HEK293 (cell line): ENCODE measurements around the gene NCOA7.

ENCODE experiments used
- FEZF1 ChIP-seq: fragments of 450-650 bp; formaldehyde crosslinking; IDR thresholded peaks from 2 replicates; pipeline ENCODE4 v1.5.1; 2016; ENCODE audit warnings: missing biosample characterization, missing genetic modification characterization
- GLI4 ChIP-seq: fragments of 450-650 bp; formaldehyde crosslinking; IDR thresholded peaks from 2 replicates; pipeline ENCODE4 v1.5.1; 2016; ENCODE audit warnings: missing biosample characterization, missing genetic modification characterization
- HOXA7 ChIP-seq: sonication (generic); formaldehyde crosslinking; IDR thresholded peaks from 2 replicates; pipeline ENCODE4 v1.8.1; 2022; ENCODE audit warnings: missing genetic modification reagents, borderline replicate concordance
- MEIS1 ChIP-seq: sonication (generic); formaldehyde crosslinking; IDR thresholded peaks from 2 replicates; pipeline ENCODE4 v1.8.1; 2022; ENCODE audit warnings: missing genetic modification reagents, mild to moderate bottlenecking, borderline replicate concordance
- OVOL3 ChIP-seq: fragments of 450-650 bp; formaldehyde crosslinking; IDR thresholded peaks from 2 replicates; pipeline ENCODE4 v1.5.1; 2016; ENCODE audit warnings: missing biosample characterization, missing genetic modification characterization
- SP3 ChIP-seq: fragments of 450-650 bp; formaldehyde crosslinking; IDR thresholded peaks from 2 replicates; pipeline ENCODE4 v1.5.1; 2016; ENCODE audit warnings: missing biosample characterization, missing genetic modification characterization
- ZBTB20 ChIP-seq: fragments of 450-650 bp; formaldehyde crosslinking; IDR thresholded peaks from 2 replicates; pipeline ENCODE4 v1.5.1; 2016; ENCODE audit warnings: missing biosample characterization, missing genetic modification characterization
- ZBTB8A ChIP-seq: fragments of 450-650 bp; formaldehyde crosslinking; IDR thresholded peaks from 2 replicates; pipeline ENCODE4 v1.5.1; 2016; ENCODE audit warnings: missing biosample characterization, missing genetic modification characterization
- ZFP3 ChIP-seq: fragments of 450-650 bp; formaldehyde crosslinking; IDR thresholded peaks from 2 replicates; pipeline ENCODE4 v1.5.1; 2016; ENCODE audit warnings: low read depth, missing biosample characterization, missing genetic modification characterization
- ZNF138 ChIP-seq: fragments of 450-650 bp; formaldehyde crosslinking; IDR thresholded peaks from 2 replicates; pipeline ENCODE4 v1.5.1; 2016; ENCODE audit warnings: missing biosample characterization, missing genetic modification characterization, borderline replicate concordance
- ZNF155 ChIP-seq: fragments of 450-650 bp; formaldehyde crosslinking; IDR thresholded peaks from 2 replicates; pipeline ENCODE4 v1.5.1; 2016; ENCODE audit warnings: missing biosample characterization, missing genetic modification characterization
- ZNF2 ChIP-seq: fragments of 450-650 bp; formaldehyde crosslinking; IDR thresholded peaks from 2 replicates; pipeline ENCODE4 v1.5.1; 2016; ENCODE audit warnings: missing biosample characterization, missing genetic modification characterization
- ZNF292 ChIP-seq: fragments of 450-650 bp; formaldehyde crosslinking; IDR thresholded peaks from 2 replicates; pipeline ENCODE4 v1.5.1; 2016; ENCODE audit warnings: low read depth, missing biosample characterization, missing genetic modification characterization, borderline replicate concordance
- ZNF341 ChIP-seq: fragments of 450-650 bp; formaldehyde crosslinking; IDR thresholded peaks from 2 replicates; pipeline ENCODE4; 2016; ENCODE audit warnings: low read depth, missing biosample characterization, missing genetic modification characterization
- ZNF423 ChIP-seq: fragments of 450-650 bp; formaldehyde crosslinking; IDR thresholded peaks from 2 replicates; pipeline ENCODE4 v1.5.1; 2016; ENCODE audit warnings: missing biosample characterization, missing genetic modification characterization
- ZNF501 ChIP-seq: fragments of 450-650 bp; formaldehyde crosslinking; IDR thresholded peaks from 2 replicates; pipeline ENCODE4 v1.5.1; 2016; ENCODE audit warnings: missing biosample characterization, missing genetic modification characterization
- ZNF510 ChIP-seq: fragments of 450-650 bp; formaldehyde crosslinking; IDR thresholded peaks from 2 replicates; pipeline ENCODE4 v1.5.1; 2018; ENCODE audit warnings: mild to moderate bottlenecking, missing genetic modification characterization, missing biosample characterization; ENCODE audit not compliant: insufficient replicate concordance
- ZNF548 ChIP-seq: fragments of 450-650 bp; formaldehyde crosslinking; IDR thresholded peaks from 2 replicates; pipeline ENCODE4 v1.5.1; 2016; ENCODE audit warnings: missing biosample characterization, missing genetic modification characterization
- ZNF549 ChIP-seq: fragments of 450-650 bp; IDR thresholded peaks from 2 replicates; pipeline ENCODE4 v1.5.1; 2018; ENCODE audit warnings: missing biosample characterization, missing genetic modification characterization, mild to moderate bottlenecking, inconsistent platforms, moderate library complexity
- ZNF558 ChIP-seq: fragments of 450-650 bp; formaldehyde crosslinking; IDR thresholded peaks from 2 replicates; pipeline ENCODE4 v1.5.1; 2016; ENCODE audit warnings: missing biosample characterization, missing genetic modification characterization
- ZNF658 ChIP-seq: fragments of 450-650 bp; formaldehyde crosslinking; IDR thresholded peaks from 2 replicates; pipeline ENCODE4; 2016; ENCODE audit warnings: missing biosample characterization, missing genetic modification characterization
- ZNF837 ChIP-seq: fragments of 450-650 bp; formaldehyde crosslinking; IDR thresholded peaks from 2 replicates; pipeline ENCODE4 v1.5.1; 2016; ENCODE audit warnings: missing biosample characterization, missing genetic modification characterization
- TF ChIP-seq, protein P1 (sequence below): fragments of 450-650 bp; formaldehyde crosslinking; conservative IDR thresholded peaks from 2 replicates; pipeline ENCODE4 v1.5.1; 2016; ENCODE audit warnings: low read depth, missing biosample characterization, missing genetic modification characterization
- TF ChIP-seq, protein P2 (sequence below): fragments of 450-650 bp; formaldehyde crosslinking; optimal IDR thresholded peaks from 2 replicates; pipeline ENCODE3; 2016; ENCODE audit warnings: missing biosample characterization, mild to moderate bottlenecking, missing genetic modification characterization
- TF ChIP-seq, protein P3 (sequence below): fragments of 450-650 bp; formaldehyde crosslinking; IDR thresholded peaks from 2 replicates; pipeline ENCODE4 v1.5.1; 2016; ENCODE audit warnings: missing biosample characterization, missing genetic modification characterization
- TF ChIP-seq, protein P4 (sequence below): fragments of 450-650 bp; IDR thresholded peaks from 2 replicates; pipeline ENCODE4 v1.5.1; 2018; ENCODE audit warnings: missing biosample characterization, mild to moderate bottlenecking, missing genetic modification characterization
- TF ChIP-seq, protein P5 (sequence below): fragments of 450-650 bp; formaldehyde crosslinking; IDR thresholded peaks from 2 replicates; pipeline ENCODE4 v1.5.1; 2016; ENCODE audit warnings: missing biosample characterization, missing genetic modification characterization
- TF ChIP-seq, protein P6 (sequence below): fragments of 450-650 bp; formaldehyde crosslinking; IDR thresholded peaks from 2 replicates; pipeline ENCODE4 v1.5.1; 2017; ENCODE audit warnings: missing biosample characterization, mild to moderate bottlenecking, missing genetic modification characterization, moderate library complexity

The NCOA7 gene

DNA sequence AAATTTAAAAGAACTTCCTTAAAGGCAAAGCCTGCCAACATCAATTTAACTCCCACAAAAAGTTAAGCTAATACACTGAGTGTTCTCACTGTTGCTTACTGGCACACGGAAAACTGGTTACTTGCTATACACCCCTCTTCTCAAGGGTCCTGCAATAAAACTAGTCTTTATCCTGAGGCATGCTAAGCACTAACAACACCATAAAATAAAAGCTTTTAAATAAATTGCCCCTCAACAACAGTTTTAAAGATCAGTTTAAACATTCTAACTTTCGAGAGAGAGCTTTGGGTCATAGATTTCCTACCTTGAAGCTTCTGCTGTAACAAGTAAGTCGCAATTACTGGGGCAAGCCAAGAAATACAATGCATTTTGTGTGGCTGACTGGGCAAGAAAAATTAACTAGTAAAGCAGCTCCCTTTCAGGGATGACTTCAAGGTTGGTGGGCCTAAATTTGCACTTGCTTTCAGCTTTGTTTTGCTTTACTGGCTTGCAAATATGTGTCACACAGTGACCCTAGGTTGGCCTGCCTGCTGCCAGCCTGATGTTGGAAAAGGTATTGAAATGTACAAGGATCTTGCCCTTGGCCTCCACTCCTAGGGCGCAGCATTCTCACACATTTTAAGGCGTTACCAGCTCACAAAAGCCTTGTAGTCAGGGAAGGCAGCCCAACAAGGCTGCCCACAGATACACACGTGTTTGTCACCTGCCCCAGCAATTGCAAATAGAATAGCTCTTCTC is 45.3 kb upstream of the NCOA7 start (continued):
- TF ChIP-seq, protein P1, sequence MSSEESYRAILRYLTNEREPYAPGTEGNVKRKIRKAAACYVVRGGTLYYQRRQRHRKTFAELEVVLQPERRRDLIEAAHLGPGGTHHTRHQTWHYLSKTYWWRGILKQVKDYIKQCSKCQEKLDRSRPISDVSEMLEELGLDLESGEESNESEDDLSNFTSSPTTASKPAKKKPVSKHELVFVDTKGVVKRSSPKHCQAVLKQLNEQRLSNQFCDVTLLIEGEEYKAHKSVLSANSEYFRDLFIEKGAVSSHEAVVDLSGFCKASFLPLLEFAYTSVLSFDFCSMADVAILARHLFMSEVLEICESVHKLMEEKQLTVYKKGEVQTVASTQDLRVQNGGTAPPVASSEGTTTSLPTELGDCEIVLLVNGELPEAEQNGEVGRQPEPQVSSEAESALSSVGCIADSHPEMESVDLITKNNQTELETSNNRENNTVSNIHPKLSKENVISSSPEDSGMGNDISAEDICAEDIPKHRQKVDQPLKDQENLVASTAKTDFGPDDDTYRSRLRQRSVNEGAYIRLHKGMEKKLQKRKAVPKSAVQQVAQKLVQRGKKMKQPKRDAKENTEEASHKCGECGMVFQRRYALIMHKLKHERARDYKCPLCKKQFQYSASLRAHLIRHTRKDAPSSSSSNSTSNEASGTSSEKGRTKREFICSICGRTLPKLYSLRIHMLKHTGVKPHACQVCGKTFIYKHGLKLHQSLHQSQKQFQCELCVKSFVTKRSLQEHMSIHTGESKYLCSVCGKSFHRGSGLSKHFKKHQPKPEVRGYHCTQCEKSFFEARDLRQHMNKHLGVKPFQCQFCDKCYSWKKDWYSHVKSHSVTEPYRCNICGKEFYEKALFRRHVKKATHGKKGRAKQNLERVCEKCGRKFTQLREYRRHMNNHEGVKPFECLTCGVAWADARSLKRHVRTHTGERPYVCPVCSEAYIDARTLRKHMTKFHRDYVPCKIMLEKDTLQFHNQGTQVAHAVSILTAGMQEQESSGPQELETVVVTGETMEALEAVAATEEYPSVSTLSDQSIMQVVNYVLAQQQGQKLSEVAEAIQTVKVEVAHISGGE (tag by site-specific recombination) = no peak
- TF ChIP-seq MEIS1 (CRISPR knock-in tag) = no peak
- no peak for TF ChIP-seq ZNF501 (tag by site-specific recombination)
- TF ChIP-seq ZNF558 = no peak
- no peak for TF ChIP-seq ZNF549 (tag by site-specific recombination)
- peak; percentile 24; the same call in 1 of the 2 replicates for TF ChIP-seq FEZF1
- TF ChIP-seq ZNF423 (tag by site-specific recombination) = no peak
- TF ChIP-seq HOXA7 (CRISPR knock-in tag) = no peak
- TF ChIP-seq, protein P2, sequence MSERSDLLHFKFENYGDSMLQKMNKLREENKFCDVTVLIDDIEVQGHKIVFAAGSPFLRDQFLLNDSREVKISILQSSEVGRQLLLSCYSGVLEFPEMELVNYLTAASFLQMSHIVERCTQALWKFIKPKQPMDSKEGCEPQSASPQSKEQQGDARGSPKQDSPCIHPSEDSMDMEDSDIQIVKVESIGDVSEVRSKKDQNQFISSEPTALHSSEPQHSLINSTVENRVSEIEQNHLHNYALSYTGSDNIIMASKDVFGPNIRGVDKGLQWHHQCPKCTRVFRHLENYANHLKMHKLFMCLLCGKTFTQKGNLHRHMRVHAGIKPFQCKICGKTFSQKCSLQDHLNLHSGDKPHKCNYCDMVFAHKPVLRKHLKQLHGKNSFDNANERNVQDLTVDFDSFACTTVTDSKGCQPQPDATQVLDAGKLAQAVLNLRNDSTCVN (tag by site-specific recombination) = no peak
- TF ChIP-seq ZNF341 = no peak
- TF ChIP-seq ZNF138 (tag by site-specific recombination) = no peak
- TF ChIP-seq ZFP3 = no peak
- TF ChIP-seq ZNF510 (tag by site-specific recombination) = no peak
- TF ChIP-seq ZNF2 (tag by site-specific recombination) = 0 out of 2 replicates have a peak, but pooled peaks have one; percentile 26
- TF ChIP-seq GLI4 (tag by site-specific recombination) = no peak
- no peak for TF ChIP-seq ZNF292
- TF ChIP-seq, protein P3, sequence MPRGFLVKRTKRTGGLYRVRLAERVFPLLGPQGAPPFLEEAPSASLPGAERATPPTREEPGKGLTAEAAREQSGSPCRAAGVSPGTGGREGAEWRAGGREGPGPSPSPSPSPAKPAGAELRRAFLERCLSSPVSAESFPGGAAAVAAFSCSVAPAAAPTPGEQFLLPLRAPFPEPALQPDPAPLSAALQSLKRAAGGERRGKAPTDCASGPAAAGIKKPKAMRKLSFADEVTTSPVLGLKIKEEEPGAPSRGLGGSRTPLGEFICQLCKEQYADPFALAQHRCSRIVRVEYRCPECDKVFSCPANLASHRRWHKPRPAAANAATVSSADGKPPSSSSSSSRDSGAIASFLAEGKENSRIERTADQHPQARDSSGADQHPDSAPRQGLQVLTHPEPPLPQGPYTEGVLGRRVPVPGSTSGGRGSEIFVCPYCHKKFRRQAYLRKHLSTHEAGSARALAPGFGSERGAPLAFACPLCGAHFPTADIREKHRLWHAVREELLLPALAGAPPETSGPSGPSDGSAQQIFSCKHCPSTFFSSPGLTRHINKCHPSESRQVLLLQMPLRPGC (tag by site-specific recombination) = no peak
- TF ChIP-seq, protein P4, sequence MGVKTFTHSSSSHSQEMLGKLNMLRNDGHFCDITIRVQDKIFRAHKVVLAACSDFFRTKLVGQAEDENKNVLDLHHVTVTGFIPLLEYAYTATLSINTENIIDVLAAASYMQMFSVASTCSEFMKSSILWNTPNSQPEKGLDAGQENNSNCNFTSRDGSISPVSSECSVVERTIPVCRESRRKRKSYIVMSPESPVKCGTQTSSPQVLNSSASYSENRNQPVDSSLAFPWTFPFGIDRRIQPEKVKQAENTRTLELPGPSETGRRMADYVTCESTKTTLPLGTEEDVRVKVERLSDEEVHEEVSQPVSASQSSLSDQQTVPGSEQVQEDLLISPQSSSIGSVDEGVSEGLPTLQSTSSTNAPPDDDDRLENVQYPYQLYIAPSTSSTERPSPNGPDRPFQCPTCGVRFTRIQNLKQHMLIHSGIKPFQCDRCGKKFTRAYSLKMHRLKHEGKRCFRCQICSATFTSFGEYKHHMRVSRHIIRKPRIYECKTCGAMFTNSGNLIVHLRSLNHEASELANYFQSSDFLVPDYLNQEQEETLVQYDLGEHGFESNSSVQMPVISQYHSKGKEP (tag by site-specific recombination) = peak; percentile 72; the same call in 1 of the 2 replicates
- TF ChIP-seq SP3 = no peak
- TF ChIP-seq ZNF658 = no peak
- TF ChIP-seq, protein P5, sequence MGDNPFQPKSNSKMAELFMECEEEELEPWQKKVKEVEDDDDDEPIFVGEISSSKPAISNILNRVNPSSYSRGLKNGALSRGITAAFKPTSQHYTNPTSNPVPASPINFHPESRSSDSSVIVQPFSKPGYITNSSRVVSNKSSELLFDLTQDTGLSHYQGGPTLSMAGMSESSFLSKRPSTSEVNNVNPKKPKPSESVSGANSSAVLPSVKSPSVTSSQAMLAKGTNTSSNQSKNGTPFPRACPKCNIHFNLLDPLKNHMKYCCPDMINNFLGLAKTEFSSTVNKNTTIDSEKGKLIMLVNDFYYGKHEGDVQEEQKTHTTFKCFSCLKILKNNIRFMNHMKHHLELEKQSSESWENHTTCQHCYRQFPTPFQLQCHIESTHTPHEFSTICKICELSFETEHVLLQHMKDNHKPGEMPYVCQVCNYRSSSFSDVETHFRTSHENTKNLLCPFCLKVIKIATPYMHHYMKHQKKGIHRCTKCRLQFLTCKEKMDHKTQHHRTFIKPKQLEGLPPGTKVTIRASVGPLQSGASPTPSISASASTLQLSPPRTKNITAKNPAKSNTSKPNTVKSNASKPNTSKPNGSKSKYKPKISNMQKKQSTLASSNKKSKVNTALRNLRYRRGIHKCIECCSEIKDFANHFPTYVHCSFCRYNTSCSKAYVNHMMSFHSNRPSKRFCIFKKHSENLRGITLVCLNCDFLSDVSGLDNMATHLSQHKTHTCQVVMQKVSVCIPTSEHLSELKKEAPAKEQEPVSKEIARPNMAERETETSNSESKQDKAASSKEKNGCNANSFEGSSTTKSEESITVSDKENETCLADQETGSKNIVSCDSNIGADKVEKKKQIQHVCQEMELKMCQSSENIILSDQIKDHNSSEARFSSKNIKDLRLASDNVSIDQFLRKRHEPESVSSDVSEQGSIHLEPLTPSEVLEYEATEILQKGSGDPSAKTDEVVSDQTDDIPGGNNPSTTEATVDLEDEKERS (tag by site-specific recombination) = no peak
- no peak for TF ChIP-seq ZNF548 (tag by site-specific recombination)
- TF ChIP-seq, protein P6, sequence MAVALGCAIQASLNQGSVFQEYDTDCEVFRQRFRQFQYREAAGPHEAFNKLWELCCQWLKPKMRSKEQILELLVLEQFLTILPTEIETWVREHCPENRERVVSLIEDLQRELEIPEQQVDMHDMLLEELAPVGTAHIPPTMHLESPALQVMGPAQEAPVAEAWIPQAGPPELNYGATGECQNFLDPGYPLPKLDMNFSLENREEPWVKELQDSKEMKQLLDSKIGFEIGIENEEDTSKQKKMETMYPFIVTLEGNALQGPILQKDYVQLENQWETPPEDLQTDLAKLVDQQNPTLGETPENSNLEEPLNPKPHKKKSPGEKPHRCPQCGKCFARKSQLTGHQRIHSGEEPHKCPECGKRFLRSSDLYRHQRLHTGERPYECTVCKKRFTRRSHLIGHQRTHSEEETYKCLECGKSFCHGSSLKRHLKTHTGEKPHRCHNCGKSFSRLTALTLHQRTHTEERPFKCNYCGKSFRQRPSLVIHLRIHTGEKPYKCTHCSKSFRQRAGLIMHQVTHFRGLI = peak; percentile 51; the same call in 1 of the 2 replicates
- peak; percentile 41 for TF ChIP-seq ZBTB8A
- TF ChIP-seq ZBTB20 (tag by site-specific recombination) = no peak
- TF ChIP-seq ZNF837 (tag by site-specific recombination) = no peak
- no peak for TF ChIP-seq ZNF155 (tag by site-specific recombination)
- TF ChIP-seq OVOL3 (tag by site-specific recombination) = no peak
